DND-41 (cell line): ENCODE measurements around the gene MECR.

Experiments used
- EZH2 ChIP-seq: IDR thresholded peaks from 3 replicates; pipeline ENCODE4 v1.6.1; 2012; ENCODE audit warnings: borderline replicate concordance, low read depth, mild to moderate bottlenecking, moderate library complexity, low read length, inconsistent platforms; ENCODE audit not compliant: severe bottlenecking
- TF ChIP-seq, protein P1 (sequence below): IDR thresholded peaks from 2 replicates; pipeline ENCODE4 v1.5.1; 2012; ENCODE audit warnings: borderline replicate concordance, low read length, moderate library complexity, mild to moderate bottlenecking; ENCODE audit not compliant: poor library complexity, severe bottlenecking; ENCODE audit errors: extremely low read depth

DNA sequence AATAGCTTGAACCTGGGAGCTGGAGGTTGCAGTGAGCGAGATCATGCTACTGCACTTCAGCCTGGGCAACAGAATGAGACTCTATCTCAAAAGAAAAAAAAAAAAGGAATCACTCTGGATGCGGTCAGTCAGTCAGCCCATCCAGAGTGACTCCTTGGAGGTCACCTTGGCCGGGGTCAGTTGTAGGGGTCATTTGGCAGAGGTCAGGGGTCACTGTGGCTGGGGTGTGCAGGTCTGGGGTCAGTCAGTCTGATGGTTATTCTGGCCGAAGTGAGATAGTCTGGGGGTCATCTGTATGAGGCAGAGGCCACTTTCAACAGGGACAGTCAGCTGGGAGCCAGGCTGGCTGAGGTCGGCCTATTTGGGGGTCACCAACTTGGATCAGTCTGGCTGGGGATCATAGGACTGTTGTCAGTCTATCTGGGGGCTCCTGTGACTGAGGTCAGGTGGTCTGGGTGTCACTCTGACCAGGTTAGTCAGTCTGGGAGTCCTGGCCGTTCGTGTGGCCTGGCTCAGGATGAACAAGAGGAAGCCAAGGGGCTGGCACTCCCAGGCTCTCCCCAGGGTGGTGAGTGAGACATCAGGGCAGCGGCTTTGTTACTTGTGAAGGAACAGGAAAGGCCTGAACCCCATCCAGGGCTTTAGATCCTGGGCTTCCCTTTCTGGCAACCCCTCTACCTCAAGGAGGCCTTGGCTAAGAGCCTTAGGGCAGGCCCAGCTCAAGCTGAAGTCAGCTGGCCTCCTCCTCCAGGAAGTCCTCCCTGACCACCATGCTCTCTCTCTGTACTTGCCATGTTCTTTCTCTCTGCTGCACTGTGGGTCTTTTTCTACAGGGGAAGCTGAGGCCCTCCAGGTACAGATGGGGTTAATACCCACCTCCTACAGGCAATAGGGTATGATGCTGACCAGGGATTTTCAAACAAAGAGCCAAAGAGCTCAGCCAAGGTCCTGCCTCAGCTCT lies 20.7 kb upstream of the MECR start:
- TF ChIP-seq, protein P1, sequence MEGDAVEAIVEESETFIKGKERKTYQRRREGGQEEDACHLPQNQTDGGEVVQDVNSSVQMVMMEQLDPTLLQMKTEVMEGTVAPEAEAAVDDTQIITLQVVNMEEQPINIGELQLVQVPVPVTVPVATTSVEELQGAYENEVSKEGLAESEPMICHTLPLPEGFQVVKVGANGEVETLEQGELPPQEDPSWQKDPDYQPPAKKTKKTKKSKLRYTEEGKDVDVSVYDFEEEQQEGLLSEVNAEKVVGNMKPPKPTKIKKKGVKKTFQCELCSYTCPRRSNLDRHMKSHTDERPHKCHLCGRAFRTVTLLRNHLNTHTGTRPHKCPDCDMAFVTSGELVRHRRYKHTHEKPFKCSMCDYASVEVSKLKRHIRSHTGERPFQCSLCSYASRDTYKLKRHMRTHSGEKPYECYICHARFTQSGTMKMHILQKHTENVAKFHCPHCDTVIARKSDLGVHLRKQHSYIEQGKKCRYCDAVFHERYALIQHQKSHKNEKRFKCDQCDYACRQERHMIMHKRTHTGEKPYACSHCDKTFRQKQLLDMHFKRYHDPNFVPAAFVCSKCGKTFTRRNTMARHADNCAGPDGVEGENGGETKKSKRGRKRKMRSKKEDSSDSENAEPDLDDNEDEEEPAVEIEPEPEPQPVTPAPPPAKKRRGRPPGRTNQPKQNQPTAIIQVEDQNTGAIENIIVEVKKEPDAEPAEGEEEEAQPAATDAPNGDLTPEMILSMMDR = no peak
- no peak for TF ChIP-seq EZH2
